Measurements from ENCODE around the gene SART1.

Gene SART1

GRCh38 chr11:66011785-66012303 lies 50.3 kb downstream of the SART1 start, which contains the start of gene CST6:
Gene CST6, plus strand, starts transcription at chr11:66012008. Its CDS starts 37 bp downstream, at chr11:66012045.
- no peaks in the 10 kb centered on the region for H3K9me3 ChIP-seq (ENCODE audit: control insufficient read depth, insufficient read depth, low read length)
- peaks cover 5% of the 10 kb centered on the region for H3K4me1 ChIP-seq (ENCODE audit: control insufficient read depth, insufficient read depth, low read length)
- peaks cover 17% of the 10 kb centered on the region for H3K27me3 ChIP-seq (ENCODE audit: control insufficient read depth, insufficient read depth, low read length)
- no peak within 1 kb of the TSS for H3K9ac ChIP-seq (ENCODE audit: low read depth, low read length)
- H3K4me3 ChIP-seq (ENCODE audit: low read depth, low read length): peak within 1 kb of the TSS; percentile 51; the same call in 1 of the 2 replicates
- H3K36me3 ChIP-seq (ENCODE audit: control insufficient read depth, insufficient read depth, low read length): no peaks in the 10 kb centered on the region
- H3K27ac ChIP-seq (ENCODE audit: low read depth, low read length): no peak within 1 kb of the TSS

- no peak overlapping the region for H3K27ac ChIP-seq (ENCODE audit: low read depth, low read length)
- no peaks in the 10 kb centered on the region for H3K9me3 ChIP-seq (ENCODE audit: control insufficient read depth, insufficient read depth, low read length)
- no peaks in the 10 kb centered on the region for H3K36me3 ChIP-seq (ENCODE audit: control insufficient read depth, insufficient read depth, low read length)
- H3K9ac ChIP-seq (ENCODE audit: low read depth, low read length): no peak overlapping the region
- 0 out of 2 replicates have a peak, but pooled peaks cover 2% of the 10 kb centered on the region for H3K4me1 ChIP-seq (ENCODE audit: control insufficient read depth, insufficient read depth, low read length)
- peaks cover 17% of the 10 kb centered on the region for H3K27me3 ChIP-seq (ENCODE audit: control insufficient read depth, insufficient read depth, low read length)
- H3K4me3 ChIP-seq (ENCODE audit: low read depth, low read length): peak overlapping the region; percentile 51; the same call in 1 of the 2 replicates
Observed at GRCh38 chr11:66012371-66012945, 50.9 kb downstream of the SART1 start.

GRCh38 chr11:66012946-66013761 lies 51.6 kb downstream of the SART1 start:
- no peaks in the 10 kb centered on the region for H3K4me1 ChIP-seq (ENCODE audit: control insufficient read depth, insufficient read depth, low read length)
- no peak overlapping the region for H3K27ac ChIP-seq (ENCODE audit: low read depth, low read length)
- no peak overlapping the region for H3K4me3 ChIP-seq (ENCODE audit: low read depth, low read length)
- H3K27me3 ChIP-seq (ENCODE audit: control insufficient read depth, insufficient read depth, low read length): peaks cover 17% of the 10 kb centered on the region
- no peak overlapping the region for H3K9ac ChIP-seq (ENCODE audit: low read depth, low read length)
- no peaks in the 10 kb centered on the region for H3K9me3 ChIP-seq (ENCODE audit: control insufficient read depth, insufficient read depth, low read length)
- no peaks in the 10 kb centered on the region for H3K36me3 ChIP-seq (ENCODE audit: control insufficient read depth, insufficient read depth, low read length)

GRCh38 chr11:66013762-66014100 lies 52.2 kb downstream of the SART1 start:
- H3K4me3 ChIP-seq (ENCODE audit: low read depth, low read length): no peak overlapping the region
- no peaks in the 10 kb centered on the region for H3K9me3 ChIP-seq (ENCODE audit: control insufficient read depth, insufficient read depth, low read length)
- no peaks in the 10 kb centered on the region for H3K4me1 ChIP-seq (ENCODE audit: control insufficient read depth, insufficient read depth, low read length)
- H3K27ac ChIP-seq (ENCODE audit: low read depth, low read length): no peak overlapping the region
- H3K27me3 ChIP-seq (ENCODE audit: control insufficient read depth, insufficient read depth, low read length): peaks cover 17% of the 10 kb centered on the region
- no peak overlapping the region for H3K9ac ChIP-seq (ENCODE audit: low read depth, low read length)
- no peaks in the 10 kb centered on the region for H3K36me3 ChIP-seq (ENCODE audit: control insufficient read depth, insufficient read depth, low read length)

GRCh38 chr11:66014804-66015453 lies 53.4 kb downstream of the SART1 start:
- Histone ChIP-seq H3K27ac (ENCODE audit: low read depth, low read length) (no peak overlapping the region), H3K9ac (ENCODE audit: low read depth, low read length) (no peak overlapping the region), H3K4me1 (ENCODE audit: control insufficient read depth, insufficient read depth, low read length) (no peaks in the 10 kb centered on the region)

GRCh38 chr11:66015454-66015881 lies 53.9 kb downstream of the SART1 start:
- no peaks in the 10 kb centered on the region for H3K36me3 ChIP-seq (ENCODE audit: control insufficient read depth, insufficient read depth, low read length)
- H3K27ac ChIP-seq (ENCODE audit: low read depth, low read length): no peak overlapping the region
- H3K4me3 ChIP-seq (ENCODE audit: low read depth, low read length): no peak overlapping the region
- no peaks in the 10 kb centered on the region for H3K4me1 ChIP-seq (ENCODE audit: control insufficient read depth, insufficient read depth, low read length)
- peaks cover 17% of the 10 kb centered on the region for H3K27me3 ChIP-seq (ENCODE audit: control insufficient read depth, insufficient read depth, low read length)
- H3K9me3 ChIP-seq (ENCODE audit: control insufficient read depth, insufficient read depth, low read length): no peaks in the 10 kb centered on the region
- no peak overlapping the region for H3K9ac ChIP-seq (ENCODE audit: low read depth, low read length)

More at GRCh38 chr11:66014804-66015453, 53.4 kb downstream of the SART1 start:
- Histone ChIP-seq H3K4me3 (ENCODE audit: low read depth, low read length) (no peak overlapping the region), H3K27me3 (ENCODE audit: control insufficient read depth, insufficient read depth, low read length) (peaks cover 17% of the 10 kb centered on the region), H3K9me3 (ENCODE audit: control insufficient read depth, insufficient read depth, low read length) (no peaks in the 10 kb centered on the region), H3K36me3 (ENCODE audit: control insufficient read depth, insufficient read depth, low read length) (no peaks in the 10 kb centered on the region)

GRCh38 chr11:66015936-66016792 lies 54.6 kb downstream of the SART1 start:
- Histone ChIP-seq H3K4me1 (ENCODE audit: control insufficient read depth, insufficient read depth, low read length) (no peaks in the 10 kb centered on the region), H3K36me3 (ENCODE audit: control insufficient read depth, insufficient read depth, low read length) (no peaks in the 10 kb centered on the region), H3K4me3 (ENCODE audit: low read depth, low read length) (no peak overlapping the region), H3K27me3 (ENCODE audit: control insufficient read depth, insufficient read depth, low read length) (peaks cover 17% of the 10 kb centered on the region), H3K9me3 (ENCODE audit: control insufficient read depth, insufficient read depth, low read length) (no peaks in the 10 kb centered on the region), H3K9ac (ENCODE audit: low read depth, low read length) (no peak overlapping the region), H3K27ac (ENCODE audit: low read depth, low read length) (no peak overlapping the region)

GRCh38 chr11:66016793-66017177 lies 55.3 kb downstream of the SART1 start:
- Histone ChIP-seq H3K36me3 (ENCODE audit: control insufficient read depth, insufficient read depth, low read length) (no peaks in the 10 kb centered on the region), H3K9me3 (ENCODE audit: control insufficient read depth, insufficient read depth, low read length) (no peaks in the 10 kb centered on the region), H3K4me1 (ENCODE audit: control insufficient read depth, insufficient read depth, low read length) (no peaks in the 10 kb centered on the region), H3K27me3 (ENCODE audit: control insufficient read depth, insufficient read depth, low read length) (peaks cover 16% of the 10 kb centered on the region), H3K27ac (ENCODE audit: low read depth, low read length) (no peak overlapping the region), H3K4me3 (ENCODE audit: low read depth, low read length) (no peak overlapping the region), H3K9ac (ENCODE audit: low read depth, low read length) (no peak overlapping the region)

- Histone ChIP-seq H3K4me3 (ENCODE audit: low read depth, low read length) (no peak overlapping the region), H3K36me3 (ENCODE audit: control insufficient read depth, insufficient read depth, low read length) (no peaks in the 10 kb centered on the region), H3K27me3 (ENCODE audit: control insufficient read depth, insufficient read depth, low read length) (peaks cover 12% of the 10 kb centered on the region), H3K9me3 (ENCODE audit: control insufficient read depth, insufficient read depth, low read length) (no peaks in the 10 kb centered on the region), H3K9ac (ENCODE audit: low read depth, low read length) (no peak overlapping the region), H3K4me1 (ENCODE audit: control insufficient read depth, insufficient read depth, low read length) (no peaks in the 10 kb centered on the region), H3K27ac (ENCODE audit: low read depth, low read length) (no peak overlapping the region)
Observed at GRCh38 chr11:66017321-66017720, 55.8 kb downstream of the SART1 start.

- Histone ChIP-seq H3K4me1 (ENCODE audit: control insufficient read depth, insufficient read depth, low read length) (no peaks in the 10 kb centered on the region), H3K36me3 (ENCODE audit: control insufficient read depth, insufficient read depth, low read length) (no peaks in the 10 kb centered on the region), H3K9me3 (ENCODE audit: control insufficient read depth, insufficient read depth, low read length) (no peaks in the 10 kb centered on the region), H3K27me3 (ENCODE audit: control insufficient read depth, insufficient read depth, low read length) (peaks cover 17% of the 10 kb centered on the region; the same call in 1 of the 2 replicates), H3K27ac (ENCODE audit: low read depth, low read length) (no peak overlapping the region), H3K9ac (ENCODE audit: low read depth, low read length) (no peak overlapping the region), H3K4me3 (ENCODE audit: low read depth, low read length) (no peak overlapping the region)
Observed at GRCh38 chr11:66020212-66020611, 58.7 kb downstream of the SART1 start.
